HUES64 (cell line): ENCODE results near the gene NECAP2.

ENCODE experiments used
- H3K27ac ChIP-seq: 2 replicates; pipeline ENCODE4 v1.7.0; 2013; ENCODE audit warnings: low read depth, low read length, inconsistent platforms
- H3K27me3 ChIP-seq: 2 replicates; pipeline ENCODE4 v1.6.1; 2013; ENCODE audit warnings: mild to moderate bottlenecking, low read length; ENCODE audit not compliant: insufficient read depth
- H3K36me3 ChIP-seq: 2 replicates; pipeline ENCODE4 v1.6.1; 2013; ENCODE audit warnings: mild to moderate bottlenecking, low read length; ENCODE audit not compliant: insufficient read depth
- H3K4me1 ChIP-seq: 2 replicates; pipeline ENCODE4 v1.6.1; 2013; ENCODE audit warnings: mild to moderate bottlenecking, low read length, moderate library complexity; ENCODE audit not compliant: insufficient read depth
- H3K4me3 ChIP-seq: 2 replicates; pipeline ENCODE4 v1.5.1; 2013; ENCODE audit warnings: mild to moderate bottlenecking, low read length, moderate library complexity
- H3K9ac ChIP-seq: 2 replicates; pipeline ENCODE4 v1.6.1; 2013; ENCODE audit warnings: mild to moderate bottlenecking, low read depth, low read length
- H3K9me3 ChIP-seq: 2 replicates; pipeline ENCODE4 v1.6.1; 2013; ENCODE audit warnings: low read depth, low read length; ENCODE audit not compliant: insufficient read depth
- WGBS: fragments of 150-250, 120-280 bp; methylation state at CpG from one replicate; pipeline ENCODE4 v1.1.7; 2013; ENCODE audit warnings: missing lambda C conversion rate; 5-methylcytosine and 5-hydroxymethylcytosine counted together

Gene NECAP2

GRCh38 chr1:16434007-16434406, 6.5 kb upstream of the NECAP2 start:
- no peaks in the 10 kb centered on the region for H3K36me3 ChIP-seq
- H3K9me3 ChIP-seq, result no peaks in the 10 kb centered on the region
- no peak overlapping the region for H3K27ac ChIP-seq
- WGBS, result 95% methylated on average over 2 of the region's 4 CpGs
- no peak overlapping the region for H3K9ac ChIP-seq
- no peak overlapping the region for H3K4me3 ChIP-seq
- H3K27me3 ChIP-seq, result no peaks in the 10 kb centered on the region
- no peaks in the 10 kb centered on the region for H3K4me1 ChIP-seq

- no peaks in the 10 kb centered on the region for H3K36me3 ChIP-seq
- no peak overlapping the region for H3K4me3 ChIP-seq
- WGBS, result 90% methylated on average over 2 of the region's 2 CpGs
Observed at GRCh38 chr1:16434501-16434900, 6.0 kb upstream of the NECAP2 start.

DNA sequence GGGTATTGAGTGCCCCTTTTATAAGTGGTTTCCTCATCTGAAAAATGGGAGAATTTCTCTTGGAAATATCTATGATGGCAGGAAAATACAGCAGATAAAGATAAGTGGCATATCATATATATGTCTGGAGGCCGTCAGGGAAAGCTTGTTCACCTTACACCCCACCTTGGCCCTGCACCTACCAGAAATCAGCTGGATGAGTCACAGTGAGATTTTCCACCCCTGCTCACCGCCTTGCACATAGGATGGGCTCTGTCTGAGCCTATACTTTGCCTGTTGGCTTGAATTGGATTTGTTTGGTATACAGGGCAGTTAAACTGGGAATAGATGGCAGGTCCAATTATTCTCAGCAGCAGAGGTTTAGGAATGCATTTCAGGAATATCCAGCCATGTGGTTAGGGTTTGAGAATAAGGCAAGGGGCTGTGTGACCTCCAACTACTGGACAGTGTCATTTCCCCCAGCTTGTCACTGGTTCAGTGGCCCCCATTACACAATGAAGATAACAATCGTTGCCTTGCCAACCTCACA, 3.5 kb upstream of the NECAP2 start, which contains the start of gene SPATA21:
SPATA21 (minus strand) TSS at position 479 of the 529 bp plus-strand sequence. CDS start 6,053 bp downstream, outside the sequence.
- WGBS, result 84% methylated on average over 3 of the region's 3 CpGs
- no peak within 1 kb of the TSS for H3K27ac ChIP-seq
- no peak within 1 kb of the TSS for H3K9ac ChIP-seq

More at GRCh38 chr1:16434501-16434900, 6.0 kb upstream of the NECAP2 start:
- no peaks in the 10 kb centered on the region for H3K9me3 ChIP-seq
- no peaks in the 10 kb centered on the region for H3K4me1 ChIP-seq
- no peak overlapping the region for H3K27ac ChIP-seq
- H3K9ac ChIP-seq, result no peak overlapping the region
- no peaks in the 10 kb centered on the region for H3K27me3 ChIP-seq

GRCh38 chr1:16438516-16438915, 2.0 kb upstream of the NECAP2 start:
- Histone ChIP-seq H3K27ac (no peak overlapping the region), H3K4me1 (no peaks in the 10 kb centered on the region), H3K9ac (no peak overlapping the region), H3K27me3 (0 out of 2 replicates have a peak, but pooled peaks cover 4% of the 10 kb centered on the region), H3K4me3 (no peak overlapping the region), H3K36me3 (peaks cover 5% of the 10 kb centered on the region; the same call in 1 of the 2 replicates), H3K9me3 (no peaks in the 10 kb centered on the region)
- 95% methylated on average over 2 of the region's 2 CpGs for WGBS

More for the DNA sequence above, 3.5 kb upstream of the NECAP2 start, which contains the start of gene SPATA21:
- no peaks in the 10 kb centered on the region for H3K9me3 ChIP-seq
- no peak within 1 kb of the TSS for H3K4me3 ChIP-seq
- no peaks in the 10 kb centered on the region for H3K4me1 ChIP-seq
- H3K27me3 ChIP-seq, result 0 out of 2 replicates have a peak, but pooled peaks cover under 1% of the 10 kb centered on the region
- H3K36me3 ChIP-seq, result no peaks in the 10 kb centered on the region

GRCh38 chr1:16438924-16439323, 1.6 kb upstream of the NECAP2 start:
- WGBS, result 93% methylated on average over 2 of the region's 2 CpGs
- H3K9me3 ChIP-seq, result no peaks in the 10 kb centered on the region
- H3K27ac ChIP-seq, result no peak overlapping the region

DNA sequence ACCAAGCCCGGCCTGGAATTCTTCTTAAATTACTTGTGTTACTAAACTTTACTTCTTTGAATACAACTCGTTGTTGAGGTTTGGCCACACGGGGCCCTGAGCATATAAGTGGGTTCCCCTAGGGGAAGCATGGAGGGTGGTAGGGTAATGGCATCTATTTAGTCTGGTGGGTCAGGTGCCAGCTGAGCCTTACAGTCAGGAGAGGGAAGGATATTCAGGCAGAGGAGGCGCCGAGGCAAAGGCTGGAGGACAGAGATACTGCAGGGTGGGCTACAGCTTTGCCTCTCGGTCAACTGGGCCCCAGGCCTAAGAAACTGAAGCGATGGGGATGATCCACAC, 424 bp upstream of the NECAP2 start:
- peak overlapping the region; percentile 76 for H3K4me3 ChIP-seq
- peaks cover 19% of the 10 kb centered on the region for H3K36me3 ChIP-seq
- no peaks in the 10 kb centered on the region for H3K4me1 ChIP-seq
- 54% methylated on average over 7 of the region's 7 CpGs for WGBS
- peak overlapping the region; percentile 71 for H3K9ac ChIP-seq
- no peaks in the 10 kb centered on the region for H3K9me3 ChIP-seq
- H3K27me3 ChIP-seq, result 0 out of 2 replicates have a peak, but pooled peaks cover 4% of the 10 kb centered on the region
- no peak overlapping the region for H3K27ac ChIP-seq

More at GRCh38 chr1:16438924-16439323, 1.6 kb upstream of the NECAP2 start:
- peaks cover 9% of the 10 kb centered on the region for H3K36me3 ChIP-seq
- no peak overlapping the region for H3K4me3 ChIP-seq
- 0 out of 2 replicates have a peak, but pooled peaks cover 4% of the 10 kb centered on the region for H3K27me3 ChIP-seq
- H3K4me1 ChIP-seq, result no peaks in the 10 kb centered on the region
- no peak overlapping the region for H3K9ac ChIP-seq

DNA sequence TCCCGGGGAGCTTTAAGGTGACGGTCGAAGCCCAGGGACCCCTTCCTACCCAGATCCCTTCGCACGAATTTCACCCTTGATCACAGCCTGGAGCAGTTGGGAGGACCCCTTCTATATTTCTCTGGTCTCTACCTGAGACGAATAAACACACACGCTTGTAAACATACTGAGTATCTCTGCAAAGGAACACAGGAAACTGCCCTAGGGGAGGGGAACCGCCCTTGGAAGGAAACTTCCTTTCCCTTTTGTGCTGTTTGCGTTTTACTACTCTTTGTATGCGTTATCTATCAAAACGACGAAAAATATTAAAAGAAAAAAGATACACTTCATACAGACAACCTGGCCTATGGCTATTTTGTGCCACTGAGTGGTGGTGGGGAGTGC, 750 bp downstream of the NECAP2 start:
- peak overlapping the region; percentile 73; the same call in 1 of the 2 replicates for H3K9ac ChIP-seq
- H3K36me3 ChIP-seq, result peaks cover 28% of the 10 kb centered on the region
- 0 out of 2 replicates have a peak, but pooled peaks cover 4% of the 10 kb centered on the region for H3K27me3 ChIP-seq
- H3K27ac ChIP-seq, result no peak overlapping the region
- no peaks in the 10 kb centered on the region for H3K4me1 ChIP-seq
- WGBS, result 1% methylated on average over 8 of the region's 12 CpGs
- peak overlapping the region; percentile 76 for H3K4me3 ChIP-seq
- H3K9me3 ChIP-seq, result no peaks in the 10 kb centered on the region

- Histone ChIP-seq H3K4me3 (no peak overlapping the region), H3K27ac (no peak overlapping the region), H3K36me3 (peaks cover 33% of the 10 kb centered on the region), H3K27me3 (0 out of 2 replicates have a peak, but pooled peaks cover 4% of the 10 kb centered on the region), H3K4me1 (no peaks in the 10 kb centered on the region), H3K9ac (no peak overlapping the region), H3K9me3 (no peaks in the 10 kb centered on the region)
- 93% methylated on average over 7 of the region's 7 CpGs for WGBS
Observed at GRCh38 chr1:16442265-16442664, 1.7 kb downstream of the NECAP2 start.

DNA sequence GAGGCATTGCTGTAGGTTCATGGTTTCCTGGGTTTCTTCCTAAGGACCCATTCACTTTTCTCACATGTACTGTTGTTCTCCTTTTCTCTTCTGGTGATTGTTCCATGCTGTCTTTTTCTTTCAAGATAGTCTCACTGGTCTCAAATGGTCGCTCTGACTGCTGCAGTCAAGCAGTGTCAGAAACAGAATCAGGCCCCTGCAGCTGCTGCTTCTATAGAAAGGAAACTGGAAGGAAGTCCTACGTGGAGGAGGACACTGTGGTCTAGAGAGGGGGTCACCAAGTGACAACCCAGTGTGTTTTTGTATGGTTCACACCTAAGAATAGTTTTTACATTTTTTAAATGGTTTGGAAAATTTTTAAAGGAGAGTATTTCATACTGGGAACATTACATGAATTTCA, 2.4 kb downstream of the NECAP2 start:
- Histone ChIP-seq H3K9ac (no peak overlapping the region), H3K36me3 (peaks cover 39% of the 10 kb centered on the region), H3K4me3 (no peak overlapping the region), H3K27ac (no peak overlapping the region), H3K27me3 (0 out of 2 replicates have a peak, but pooled peaks cover 4% of the 10 kb centered on the region), H3K9me3 (no peaks in the 10 kb centered on the region), H3K4me1 (no peaks in the 10 kb centered on the region)
- WGBS, result 89% methylated on average over 2 of the region's 2 CpGs

- no peak overlapping the region for H3K9ac ChIP-seq
Observed at GRCh38 chr1:16443975-16444770, 3.6 kb downstream of the NECAP2 start.

DNA sequence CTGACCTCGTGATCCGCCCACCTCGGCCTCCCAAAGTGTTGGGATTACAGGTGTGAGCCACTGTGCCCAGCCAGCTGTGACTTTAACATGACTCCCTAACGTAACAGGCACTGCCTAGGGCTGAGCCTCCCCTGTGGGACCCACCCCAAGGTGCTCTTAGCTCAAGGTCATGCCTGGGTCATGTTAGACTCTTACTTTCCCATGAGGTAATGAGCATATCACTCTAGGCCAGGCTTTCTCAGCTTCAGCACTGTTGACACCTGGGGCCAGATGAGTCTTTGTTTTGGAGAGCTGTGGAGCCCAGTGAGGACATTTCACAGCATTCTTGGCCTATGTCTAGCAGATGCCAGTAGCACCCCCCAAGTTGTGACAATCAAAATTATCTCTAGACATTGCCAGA, 4.5 kb downstream of the NECAP2 start:
- Histone ChIP-seq H3K4me3 (no peak overlapping the region), H3K4me1 (no peaks in the 10 kb centered on the region), H3K27ac (no peak overlapping the region), H3K27me3 (0 out of 2 replicates have a peak, but pooled peaks cover 4% of the 10 kb centered on the region), H3K9ac (no peak overlapping the region), H3K9me3 (no peaks in the 10 kb centered on the region), H3K36me3 (peaks cover 60% of the 10 kb centered on the region)
- 93% methylated on average over 4 of the region's 4 CpGs for WGBS

More at GRCh38 chr1:16443975-16444770, 3.6 kb downstream of the NECAP2 start:
- 0 out of 2 replicates have a peak, but pooled peaks cover 4% of the 10 kb centered on the region for H3K27me3 ChIP-seq
- no peaks in the 10 kb centered on the region for H3K4me1 ChIP-seq
- H3K4me3 ChIP-seq, result no peak overlapping the region
- H3K36me3 ChIP-seq, result peaks cover 51% of the 10 kb centered on the region
- H3K9me3 ChIP-seq, result no peaks in the 10 kb centered on the region
- WGBS, result 93% methylated on average over 14 of the region's 14 CpGs
- no peak overlapping the region for H3K27ac ChIP-seq
